Endothelial cell of umbilical vein (primary cell): Measurements from ENCODE around the gene TMEM74B. TPM values are rescaled to one million over a fixed set of nuclear protein-coding genes. Genes with fewer than 3 reads are reported as not detected.

ENCODE experiments used
- BruUV-seq: library from RNA; stranded (reverse); fragments of 400-500 nt; replicated peaks from 2 replicates; lab custom pipeline; 2021; lab: Mats Ljungman, UMichigan
- CTCF ChIA-PET: fragments of 300-600, 350-600 bp; sonication (Branson Sonifier 250); formaldehyde crosslinking; loops from one replicate; lab custom pipeline; 2021; ENCODE audit warnings: antibody characterized with exemption, inconsistent platforms; lab: Charles Lee
- POLR2A ChIA-PET: fragments of 300-600, 350-600 bp; sonication (Branson Sonifier 250); formaldehyde crosslinking; loops from one replicate; lab custom pipeline; 2021; ENCODE audit warnings: antibody characterized with exemption, inconsistent platforms; lab: Charles Lee
- DNase-seq: peaks from one replicate; pipeline ENCODE4 v3.0.0-alpha.2; 2011; ENCODE audit warnings: low read depth, low spot score
- FAIRE-seq: peaks from 2 replicates; lab custom pipeline; 2011; peaks lifted over from hg19 to GRCh38; lab: Jason Lieb, UNC
- H2AFZ ChIP-seq: 2 replicates; pipeline ENCODE4 v1.6.0; 2012; ENCODE audit warnings: low read depth, low read length, control low read depth, inconsistent platforms
- H3K27ac ChIP-seq: 2 replicates; pipeline ENCODE4 v1.5.1; 2011; ENCODE audit warnings: low read depth, mild to moderate bottlenecking, control low read depth, low read length, moderate library complexity; ENCODE audit not compliant: insufficient read depth
- H3K27me3 ChIP-seq, 2 experiments: 2 replicates each; pipeline versions ENCODE4 v1.6.0 to v1.6.1; 2011; ENCODE audit warnings: low read length in 2 of 2, mixed read lengths in 1 of 2; ENCODE audit not compliant: control insufficient read depth in 2 of 2, insufficient read depth in 2 of 2
- H3K36me3 ChIP-seq, 2 experiments: 2 replicates in 1 of 2; 3 replicates in 1 of 2; pipeline ENCODE4 v1.5.1; 2011; ENCODE audit warnings: low read length in 2 of 2, mild to moderate bottlenecking in 1 of 2, moderate library complexity in 1 of 2; ENCODE audit not compliant: control insufficient read depth in 2 of 2, insufficient read depth in 2 of 2; ENCODE audit errors: extremely low read depth in 1 of 2
- H3K4me1 ChIP-seq: 3 replicates; pipeline ENCODE4 v1.5.1; 2011; ENCODE audit warnings: mild to moderate bottlenecking, low read length; ENCODE audit not compliant: control insufficient read depth, insufficient read depth; ENCODE audit errors: extremely low read depth
- H3K4me2 ChIP-seq: 2 replicates; pipeline ENCODE4 v1.6.1; 2011; ENCODE audit warnings: low read length, control low read depth, mixed read lengths; ENCODE audit not compliant: insufficient read depth
- H3K4me3 ChIP-seq, 3 experiments: fragments of 200-600 bp in 1 of 3; sonication (generic), shearing (Covaris generic) in 1 of 3; replicated peaks in 1 of 3; 2 replicates each; pipeline ENCODE4 v1.5.1; 2011 to 2016; ENCODE audit warnings: control low read depth in 3 of 3, low read length in 3 of 3, mild to moderate bottlenecking in 2 of 3, inconsistent platforms in 1 of 3, low read depth in 1 of 3, moderate library complexity in 1 of 3; ENCODE audit not compliant: insufficient read depth in 1 of 3
- H3K79me2 ChIP-seq: 2 replicates; pipeline ENCODE4 v1.6.0; 2012; ENCODE audit warnings: low read length, inconsistent platforms; ENCODE audit not compliant: control insufficient read depth, insufficient read depth
- H3K9ac ChIP-seq: replicated peaks from 2 replicates; pipeline ENCODE3; 2011; ENCODE audit warnings: low read length, control low read depth; ENCODE audit not compliant: insufficient read depth; ENCODE audit errors: extremely low read depth
- H3K9me1 ChIP-seq: replicated peaks from 3 replicates; pipeline ENCODE4 v1.6.0; 2011; ENCODE audit warnings: mild to moderate bottlenecking, low read length; ENCODE audit not compliant: control insufficient read depth, insufficient read depth; ENCODE audit errors: extremely low read depth
- H3K9me3 ChIP-seq: replicated peaks from 2 replicates; pipeline ENCODE4 v1.5.1; 2012; ENCODE audit warnings: low read length, inconsistent platforms; ENCODE audit not compliant: control insufficient read depth, insufficient read depth
- H4K20me1 ChIP-seq: replicated peaks from 2 replicates; pipeline ENCODE3; 2011; ENCODE audit warnings: mild to moderate bottlenecking, low read length; ENCODE audit not compliant: control insufficient read depth, insufficient read depth; ENCODE audit errors: extremely low read depth
- CTCF ChIP-seq, 2 donors: IDR thresholded peaks; 1 replicate in 1 of 2; 2 replicates in 1 of 2; pipeline ENCODE4 v1.5.1; 2011; ENCODE audit warnings: low read length in 2 of 2, mild to moderate bottlenecking in 2 of 2, moderate library complexity in 2 of 2, control low read depth in 1 of 2, inconsistent platforms in 1 of 2, low read depth in 1 of 2; ENCODE audit not compliant: insufficient read depth in 1 of 2; ENCODE audit errors: extremely low read depth in 1 of 2
- EZH2 ChIP-seq: IDR thresholded peaks from 2 replicates; pipeline ENCODE4 v1.6.1; 2012; ENCODE audit warnings: borderline replicate concordance, low read depth, mild to moderate bottlenecking, moderate library complexity, low read length, inconsistent platforms; ENCODE audit not compliant: severe bottlenecking
- dilution Hi-C: fragments of 300-500 bp; cut with MboI; formaldehyde crosslinking; loops from one replicate; pipeline ENCODE4 v1.15.0; 2019; ENCODE audit warnings: low sequenced_read_pairs; ENCODE audit not compliant: extremely low pct_ligation_motif_present
- intact Hi-C: fragments of 100-400 bp; cut with micrococcal nuclease; formaldehyde crosslinking; loops from one replicate; pipeline ENCODE4 v1.10.0; 2022
- polyA plus RNA-seq, 4 experiments: library from polyadenylated mRNA; depleted of rRNA in 3 of 4; stranded (reverse) in 3 of 4; unstranded in 1 of 4; fragments of >200 nt; gene quantifications; 2 replicates each; pipeline versions ENCODE4 v1.2.1 to v1.2.3, GENCODE V29; 2011 to 2012; ENCODE audit warnings: missing spikeins in 1 of 4
- total RNA-seq: library from RNA; stranded (reverse); gene quantifications from 2 replicates; pipeline ENCODE4 v1.2.3, GENCODE V29; 2021

The TMEM74B gene
- total and polyA plus RNA-seq, 2 donors (not counting 3 experiments of a cell fraction or from before 2014, with no cell fraction given), result 0.26 to 1.1 TPM

GRCh38 chr20:1185790-1186334 lies 1.1 kb upstream of the TMEM74B start:
- CTCF ChIA-PET, result interaction anchor here (0.9 to 1.7 kb wide), 4 partner anchors 13 to 77 kb away, joined by 3 to 7 read pairs (median 5); no protein-coding TSS in a partner anchor
- Histone ChIP-seq H3K36me3 (no peaks in the 10 kb centered on the region), H2AFZ (no peak overlapping the region)

More at GRCh38 chr20:1185790-1186334, 1.1 kb upstream of the TMEM74B start:
- TF ChIP-seq EZH2 (no peak), CTCF (IDR thresholded peaks at IDR 0.05; ENCODE audit: extremely low read depth in 1 of 2, insufficient read depth in 1 of 2, low read depth in 1 of 2, low read length in 2 of 2) (peak; percentile 50 to 78)
- POLR2A ChIA-PET, result no interaction called here
- intact Hi-C loops (loop anchor here (1.0 to 10.0 kb wide), 4 partner anchors 68 to 367 kb away; partner anchors contain the start of gene PSMF1), dilution Hi-C loops (no loop called here)
- Histone ChIP-seq H3K27me3 (peaks cover 14 to 31% of the 10 kb centered on the region in 2 experiments), H3K9me1 (no peaks in the 10 kb centered on the region), H3K4me3 (peak overlapping the region in 1 of 3 experiments; percentile 45), H4K20me1 (no peaks in the 10 kb centered on the region), H3K4me2 (no peak overlapping the region), H3K9ac (no peak overlapping the region), H3K4me1 (no peaks in the 10 kb centered on the region), H3K79me2 (no peaks in the 10 kb centered on the region), H3K27ac (no peak overlapping the region), H3K9me3 (no peaks in the 10 kb centered on the region)
- FAIRE-seq, result peak; percentile 78
- BruUV-seq, result no TSS peak
- peak; percentile 48 for DNase-seq
